HG03175 (cell line): ENCODE measurements around the gene UBE2K.
"Not testable (repeated sequence)": the region's sequence is repeated elsewhere in the genome, so short reads cannot be mapped to it uniquely, and the experiment has no call there.

Experiments used
- ATAC-seq: cut with Tn5 transposase; IDR thresholded peaks from one replicate; pipeline ENCODE4 v1.9.1; 2021; ENCODE audit warnings: mild to moderate bottlenecking, moderate library complexity; ENCODE audit not compliant: unreplicated experiment

Gene UBE2K

DNA sequence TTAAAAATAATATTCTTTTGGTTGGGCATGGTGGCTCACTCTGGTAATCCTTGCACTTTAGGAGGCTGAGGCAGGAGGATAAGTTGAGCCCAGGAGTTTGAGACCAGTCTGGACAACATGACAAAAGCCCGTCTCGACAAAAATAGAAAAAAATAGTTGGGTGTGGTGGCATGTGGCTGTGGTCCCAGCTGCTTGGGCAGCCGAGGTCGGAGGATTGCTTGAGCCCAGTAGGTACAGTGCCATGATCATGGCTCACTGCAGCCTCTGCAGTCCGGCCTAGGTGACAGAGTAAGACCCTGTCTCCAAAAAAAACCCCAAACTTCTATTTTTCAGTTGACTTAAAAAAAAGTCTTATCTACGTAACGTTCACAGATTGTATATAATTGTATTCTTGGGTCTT lies 23.9 kb downstream of the UBE2K start:
- ATAC-seq, result no peak

DNA sequence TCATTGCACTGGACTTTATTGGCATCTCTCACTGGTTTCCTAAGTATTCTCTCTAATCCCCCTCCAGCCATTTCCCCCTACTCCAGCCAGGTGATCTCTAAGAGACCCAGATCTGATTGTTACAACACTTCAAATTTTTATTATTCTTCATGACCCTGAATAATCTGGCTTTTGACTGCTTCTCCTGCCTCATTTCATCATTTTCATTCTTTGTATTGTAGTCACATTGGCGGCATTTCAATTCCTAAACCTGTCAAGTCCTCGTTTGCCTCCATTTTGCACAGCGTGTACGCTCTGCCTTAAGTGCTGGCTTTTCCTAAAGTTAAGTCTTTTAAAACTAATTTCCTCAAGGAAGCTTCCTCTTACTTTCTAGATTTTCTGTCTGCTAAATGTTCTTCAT lies 31.6 kb downstream of the UBE2K start:
- no peak for ATAC-seq

DNA sequence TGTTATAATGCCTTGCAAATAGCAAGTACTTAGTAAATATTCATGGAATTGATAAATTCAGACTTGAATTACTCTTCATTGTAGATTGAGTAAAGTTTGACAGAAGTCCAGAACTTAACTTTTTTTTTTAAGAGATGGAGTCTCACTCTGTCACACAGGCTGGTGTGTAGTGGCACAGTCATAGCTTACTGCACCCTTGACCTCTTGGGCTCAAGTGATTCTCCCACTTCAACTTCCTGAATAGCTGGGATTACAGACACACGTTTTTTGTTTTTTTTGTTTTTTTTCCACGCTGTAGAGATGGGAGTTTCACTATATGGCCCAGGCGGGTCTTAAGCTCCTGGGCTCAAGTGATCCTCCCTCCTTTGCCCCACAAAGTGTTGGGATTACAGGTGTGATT lies 32.1 kb downstream of the UBE2K start:
- no peak for ATAC-seq

DNA sequence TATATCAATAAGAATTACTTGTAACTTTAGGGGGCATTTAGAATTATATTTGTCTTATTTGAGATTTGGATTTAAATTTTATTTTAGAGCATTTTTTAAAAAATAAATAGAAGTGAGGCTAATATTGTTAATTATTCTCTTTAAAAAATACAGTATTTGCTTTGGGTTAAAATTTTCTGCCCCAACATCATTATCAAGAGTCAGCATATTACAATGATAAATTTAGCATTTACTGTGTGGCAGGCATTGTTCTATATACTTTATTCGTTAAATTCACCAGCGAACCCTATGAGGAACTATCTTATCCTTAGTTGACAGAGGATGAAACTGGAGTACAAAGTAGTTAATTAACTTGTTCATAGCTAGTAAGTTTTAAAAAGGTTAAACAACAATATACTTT lies 34.0 kb downstream of the UBE2K start:
- no peak for ATAC-seq

DNA sequence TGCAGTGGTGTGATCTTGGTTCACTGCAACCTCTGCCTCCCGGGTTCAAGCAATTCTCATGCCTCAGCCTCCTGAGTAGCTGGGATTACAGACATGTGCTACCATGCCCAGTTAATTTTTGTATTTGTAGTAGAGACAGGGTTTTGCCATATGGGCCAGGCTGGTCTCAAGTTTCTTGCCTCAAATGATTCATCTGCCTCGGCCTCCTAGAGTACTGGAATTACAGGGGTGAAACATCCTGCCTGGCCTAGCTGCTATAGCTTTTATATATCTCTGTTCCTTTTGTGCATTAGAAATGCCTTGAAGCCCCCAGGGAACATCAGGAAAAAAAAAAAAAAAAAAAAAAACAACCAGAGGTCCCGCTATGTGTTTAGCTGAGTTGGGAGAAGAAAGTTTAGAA lies 34.8 kb downstream of the UBE2K start:
- no peak for ATAC-seq

DNA sequence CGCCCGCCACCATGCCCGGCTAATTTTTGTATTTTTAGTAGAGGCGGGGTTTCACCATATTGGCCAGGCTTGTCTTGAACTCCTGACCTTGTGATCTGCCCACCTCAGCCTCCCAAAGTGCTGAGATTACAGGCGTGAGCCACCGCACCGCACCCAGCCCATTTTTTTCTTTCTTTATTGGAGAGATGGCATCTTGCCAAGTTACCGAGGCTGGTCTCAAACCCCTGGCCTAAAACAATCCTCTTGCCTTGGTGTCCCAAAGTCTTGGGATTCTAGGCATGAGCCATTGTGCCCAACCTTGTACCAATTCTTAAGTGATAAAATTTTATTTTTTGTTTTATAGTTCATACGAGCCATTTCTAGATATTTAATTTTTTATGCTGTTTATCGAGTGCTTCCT lies 41.7 kb downstream of the UBE2K start:
- ATAC-seq, result not testable (repeated sequence)

DNA sequence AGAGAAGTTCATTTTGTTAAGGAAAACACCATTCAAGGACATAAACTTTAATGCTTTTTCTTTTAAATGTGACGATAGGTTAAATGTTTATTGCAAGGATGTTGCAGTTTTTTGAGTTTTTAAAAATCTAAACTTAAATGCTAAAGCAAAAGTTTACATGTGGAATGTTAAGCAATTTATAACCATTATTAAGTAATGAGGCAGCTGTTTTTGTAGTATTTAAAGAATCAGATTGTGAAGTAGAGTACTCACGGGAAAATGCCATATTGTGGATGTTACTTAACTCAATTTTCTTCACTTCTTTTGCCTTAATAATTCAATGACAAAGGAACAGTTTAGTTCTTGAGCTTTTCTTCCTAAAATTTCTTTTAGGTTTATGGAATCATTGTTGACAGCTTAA lies 43.5 kb downstream of the UBE2K start:
- ATAC-seq, result no peak

DNA sequence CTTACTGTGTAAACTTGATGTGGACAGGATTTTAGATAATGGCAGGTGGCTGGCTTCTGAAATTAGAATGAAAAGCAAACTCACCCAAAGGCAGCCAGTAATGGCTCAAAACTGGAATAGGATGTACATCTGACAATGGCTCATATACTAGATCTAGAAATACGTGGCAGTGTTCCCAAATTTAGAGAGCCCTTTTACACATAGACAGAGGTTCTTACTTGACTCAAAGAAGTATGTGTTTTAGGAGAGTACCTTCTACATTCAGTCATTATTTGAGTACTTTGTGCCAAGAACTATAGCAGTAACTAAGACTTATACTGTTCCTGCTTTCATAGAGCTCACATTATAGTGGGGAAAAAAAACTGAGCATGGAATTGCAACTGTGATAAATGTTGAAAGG lies 48.0 kb downstream of the UBE2K start:
- ATAC-seq, result no peak

DNA sequence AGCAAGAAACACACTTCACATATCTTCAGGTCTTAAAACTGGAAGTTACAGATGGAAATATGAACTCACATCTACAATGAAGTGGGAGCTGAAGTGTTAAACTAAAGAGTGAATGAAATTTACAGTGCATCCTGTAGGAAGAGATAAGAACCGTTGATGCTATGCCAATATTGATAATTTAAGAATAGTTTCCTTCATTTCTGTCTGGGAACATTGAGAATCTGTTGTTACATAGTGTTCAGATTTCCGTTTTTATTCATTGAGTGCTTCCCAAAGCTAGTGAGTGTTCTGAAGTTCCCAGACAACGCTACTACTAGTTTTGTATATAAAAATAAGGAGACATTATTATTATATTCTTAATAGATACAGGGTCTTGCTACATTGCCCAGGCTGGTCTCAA lies 52.3 kb downstream of the UBE2K start:
- no peak for ATAC-seq

DNA sequence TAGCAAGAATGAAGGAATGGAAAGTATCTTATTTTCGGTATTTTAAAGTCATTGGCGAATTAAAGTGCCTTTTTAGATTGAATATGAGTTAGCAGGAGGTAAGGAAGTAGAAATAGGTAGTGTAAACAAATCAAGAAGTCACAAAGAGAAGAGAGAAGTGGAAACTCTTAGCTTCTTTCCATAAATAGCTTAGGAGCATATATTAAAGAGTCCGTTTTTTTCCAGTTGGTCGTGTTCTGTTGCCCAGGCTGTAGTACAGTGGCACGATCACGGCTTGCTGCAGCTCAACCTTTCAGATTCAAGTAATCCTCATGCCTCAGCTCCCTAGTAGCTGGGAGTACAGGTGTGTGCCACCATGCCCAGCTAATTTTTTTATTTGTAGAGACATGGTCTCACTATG lies 56.4 kb downstream of the UBE2K start:
- ATAC-seq, result no peak

DNA sequence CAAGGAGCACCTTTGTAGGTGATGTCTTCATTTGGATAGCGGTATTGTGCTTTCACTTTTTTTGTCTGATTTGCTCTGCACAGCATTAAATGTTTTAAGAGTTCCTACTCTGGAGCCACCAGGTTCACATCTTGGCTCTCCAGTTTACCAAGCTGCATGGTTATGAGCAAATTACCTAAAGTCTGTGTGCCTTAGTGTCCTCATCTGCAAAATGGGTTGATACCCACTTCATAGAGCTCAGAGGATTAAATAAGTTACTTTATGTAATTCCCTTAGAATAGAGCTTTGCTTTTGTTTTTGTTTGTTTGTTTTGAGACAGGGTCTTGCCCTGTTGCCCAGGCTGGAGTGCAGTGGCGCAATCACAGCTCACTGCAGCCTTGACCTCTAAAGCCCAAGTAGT lies 58.2 kb downstream of the UBE2K start:
- no peak for ATAC-seq

DNA sequence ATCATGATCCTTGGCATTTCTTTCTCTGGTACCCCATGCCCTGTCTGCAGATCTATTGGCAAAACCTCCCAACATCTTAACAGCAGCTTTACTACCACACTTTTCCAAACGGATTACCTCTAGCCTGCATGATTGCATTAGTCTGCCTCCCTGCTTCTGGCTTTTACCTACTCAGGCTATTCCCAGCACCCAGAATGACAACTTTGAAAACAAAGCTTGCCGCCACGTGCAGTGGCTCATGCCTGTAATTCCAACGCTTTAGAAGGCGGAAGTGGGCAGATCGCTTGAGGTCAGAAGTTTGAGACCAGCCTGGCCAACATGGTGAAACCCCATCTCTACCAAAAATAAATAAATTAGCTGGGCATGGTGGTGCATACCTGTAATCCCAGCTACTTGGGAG lies 60.2 kb downstream of the UBE2K start:
- no peak for ATAC-seq

DNA sequence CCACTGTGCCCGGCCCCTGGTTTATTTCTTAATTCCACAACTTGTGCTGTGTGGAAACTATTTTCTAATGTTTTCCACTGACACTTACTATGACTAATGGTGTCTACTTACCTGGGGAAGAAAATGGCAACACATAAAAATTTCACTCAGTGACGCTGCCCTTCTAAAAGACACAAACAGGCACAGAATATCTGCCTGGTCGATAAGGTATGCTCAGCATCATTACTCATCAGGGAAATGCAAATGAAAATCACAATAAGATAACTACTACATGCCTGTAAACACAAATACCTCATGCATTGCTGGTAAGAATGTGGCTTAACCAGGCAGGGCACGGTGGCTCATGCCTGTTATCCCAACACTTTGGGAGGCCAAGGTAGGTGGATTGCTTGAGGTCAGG lies 61.6 kb downstream of the UBE2K start:
- ATAC-seq, result no peak

DNA sequence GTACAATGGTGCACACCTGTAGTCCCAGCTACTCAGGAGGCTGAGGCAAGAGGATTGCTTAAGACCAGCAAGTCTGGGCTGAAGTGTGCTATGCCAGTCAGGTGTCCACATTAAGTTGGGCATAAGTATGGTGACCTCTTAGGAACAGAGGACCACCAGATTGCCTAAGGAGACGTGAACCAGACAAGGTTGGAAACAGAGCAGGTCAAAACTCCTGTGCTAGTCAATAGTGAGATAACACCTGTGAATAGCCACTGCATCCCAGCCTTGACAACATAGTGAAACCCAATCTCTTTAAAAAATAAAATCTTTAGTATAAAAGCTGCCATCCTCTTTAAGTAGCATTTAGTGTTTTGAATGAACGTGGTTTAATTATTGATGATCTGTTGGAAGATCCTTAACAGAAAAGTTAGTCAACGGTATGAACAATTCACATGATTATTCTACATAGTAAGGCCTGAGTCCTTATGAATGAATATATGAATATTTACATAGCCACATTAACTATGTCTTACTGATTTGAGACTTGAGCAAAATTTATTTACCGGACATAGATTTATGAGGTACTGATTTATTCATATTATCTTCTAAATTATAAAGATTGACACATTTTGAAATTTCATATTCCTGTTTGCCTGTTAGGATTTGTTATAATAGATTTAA lies 63.2 kb downstream of the UBE2K start:
- ATAC-seq, result no peak

DNA sequence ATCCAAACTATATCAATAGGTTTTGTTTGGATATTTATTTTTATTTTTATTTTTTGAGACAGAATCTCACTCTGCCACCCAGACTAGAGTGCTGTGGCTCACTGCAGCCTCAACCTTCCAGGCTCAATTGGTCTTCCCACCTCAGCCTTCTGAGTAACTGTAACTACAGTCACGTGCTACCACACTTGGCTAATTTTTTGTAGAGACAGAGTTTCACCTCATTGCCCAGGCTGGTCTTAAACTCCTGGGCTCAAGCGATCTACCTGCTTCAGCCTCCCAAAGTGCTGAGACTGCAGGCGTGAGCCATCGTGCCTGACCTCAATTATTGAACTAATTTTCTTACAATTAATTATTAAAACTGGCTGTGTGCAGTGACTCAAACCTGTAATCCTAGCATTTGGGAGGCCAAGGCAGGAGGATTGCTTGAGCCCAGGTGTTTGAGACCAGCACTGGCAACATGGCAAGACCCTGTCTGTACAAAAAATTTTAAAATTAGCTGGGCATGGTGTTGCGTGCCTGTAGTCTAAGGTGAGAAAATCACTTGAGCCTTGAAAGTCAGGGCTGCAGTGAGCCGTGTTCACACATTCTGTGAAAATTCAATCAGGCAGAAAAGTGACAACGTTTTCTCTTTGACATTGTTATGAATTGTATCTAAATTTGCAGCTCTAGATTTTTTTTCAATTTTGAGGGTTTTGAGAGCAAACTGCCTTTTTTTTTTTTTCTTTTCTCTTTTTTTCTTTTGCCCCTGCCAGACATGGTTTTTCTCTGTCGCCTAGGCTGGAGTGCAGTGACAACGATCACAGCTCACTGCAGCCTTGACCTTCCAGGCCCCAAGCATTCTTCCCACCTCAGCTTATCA lies 66.0 kb downstream of the UBE2K start:
- peak; percentile 82 for ATAC-seq

DNA sequence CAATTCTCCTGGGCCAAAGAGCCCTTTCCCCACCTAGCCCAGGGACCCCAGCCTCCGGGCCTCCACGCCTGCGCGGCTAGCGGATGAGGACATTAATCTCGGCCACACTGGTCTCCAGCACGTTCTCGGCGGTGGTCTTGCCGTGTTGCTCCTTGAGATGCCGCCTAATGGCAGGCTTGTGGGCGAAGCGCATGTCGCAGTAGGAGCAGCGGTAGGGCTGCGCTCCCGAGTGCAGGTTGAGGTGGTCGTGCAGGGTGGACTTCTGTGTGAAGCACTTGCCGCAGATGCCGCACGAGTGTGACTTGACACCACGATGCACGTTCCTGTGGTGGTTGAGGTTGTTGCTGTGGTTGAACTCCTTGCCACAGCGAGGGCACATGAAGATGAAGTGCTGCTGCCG lies 72.1 kb downstream of the UBE2K start:
- ATAC-seq, result no peak

DNA sequence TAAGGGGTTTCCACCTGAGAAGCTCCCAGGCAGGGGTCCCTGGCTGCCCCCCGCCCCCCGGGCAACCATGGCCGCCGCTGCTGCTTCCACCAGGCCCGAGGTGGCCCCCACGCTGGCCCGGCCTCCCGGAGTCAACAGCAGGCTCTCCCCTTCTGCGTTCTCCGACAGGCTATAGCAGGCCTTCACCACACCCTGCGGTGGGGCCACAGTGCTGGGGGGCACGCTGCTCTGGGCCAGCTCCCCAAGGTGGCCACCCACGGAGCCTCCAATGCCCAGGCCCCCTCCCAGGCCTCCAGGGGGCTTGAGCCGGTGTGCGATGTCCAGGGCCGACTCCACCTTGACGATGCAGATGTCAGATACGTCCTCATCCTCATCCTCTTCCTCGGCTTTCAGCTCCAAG lies 72.5 kb downstream of the UBE2K start:
- no peak for ATAC-seq

DNA sequence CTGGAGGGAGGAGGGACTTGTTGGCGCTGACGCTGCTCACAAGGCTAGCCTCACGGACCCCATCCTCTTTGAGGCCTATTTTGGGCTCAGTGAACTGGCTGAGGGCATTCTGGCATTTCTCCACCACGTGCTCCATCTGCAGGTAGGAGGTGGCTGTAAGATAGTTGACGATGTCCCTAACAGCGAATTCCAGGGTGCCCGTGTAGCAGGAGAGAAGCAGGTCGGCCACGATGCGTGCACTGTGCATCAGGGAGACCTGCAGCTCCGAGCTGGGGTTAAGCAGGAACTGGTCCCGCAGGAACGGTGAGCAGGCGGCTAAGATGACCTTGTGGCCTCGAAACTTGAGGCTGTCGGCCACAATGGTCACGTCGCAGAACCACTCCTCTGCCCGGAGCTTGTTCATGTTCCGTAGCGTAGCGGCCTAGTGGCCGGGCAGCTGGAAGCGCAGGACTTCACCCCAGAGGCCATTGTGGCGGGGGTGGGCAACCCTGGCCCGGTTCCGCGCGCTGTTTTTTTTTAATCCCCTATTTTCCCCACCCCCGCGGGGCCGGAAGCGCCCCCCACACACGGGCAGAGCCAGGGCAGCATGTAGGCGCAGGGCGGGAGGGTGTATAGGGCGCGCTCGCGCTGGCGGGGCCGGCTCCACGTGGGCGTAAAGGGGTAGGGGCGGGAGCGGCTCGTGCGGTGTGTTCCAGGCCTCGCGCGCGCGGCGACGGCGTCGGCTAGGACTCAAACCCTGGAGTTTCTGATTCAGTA lies 73.2 kb downstream of the UBE2K start:
- no peak for ATAC-seq

DNA sequence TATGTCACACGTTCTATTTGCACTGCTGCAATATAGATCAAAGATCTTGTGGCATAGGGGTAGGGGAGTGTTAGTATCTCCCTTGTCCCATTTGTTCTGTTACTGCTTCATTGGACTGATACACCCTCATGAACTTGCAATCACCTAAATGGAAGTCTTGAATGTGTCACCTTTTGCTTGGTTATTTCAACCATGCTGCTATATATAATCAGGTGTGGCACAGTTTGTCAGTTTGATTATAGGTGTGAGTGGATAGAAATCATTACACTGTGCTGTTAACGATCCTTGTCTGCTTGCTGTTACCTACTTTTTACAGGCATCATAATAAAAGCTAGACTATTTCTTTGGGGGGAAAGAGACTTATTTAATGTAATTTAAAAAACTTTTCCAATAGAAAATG lies 84.1 kb downstream of the UBE2K start:
- not testable (repeated sequence) for ATAC-seq

DNA sequence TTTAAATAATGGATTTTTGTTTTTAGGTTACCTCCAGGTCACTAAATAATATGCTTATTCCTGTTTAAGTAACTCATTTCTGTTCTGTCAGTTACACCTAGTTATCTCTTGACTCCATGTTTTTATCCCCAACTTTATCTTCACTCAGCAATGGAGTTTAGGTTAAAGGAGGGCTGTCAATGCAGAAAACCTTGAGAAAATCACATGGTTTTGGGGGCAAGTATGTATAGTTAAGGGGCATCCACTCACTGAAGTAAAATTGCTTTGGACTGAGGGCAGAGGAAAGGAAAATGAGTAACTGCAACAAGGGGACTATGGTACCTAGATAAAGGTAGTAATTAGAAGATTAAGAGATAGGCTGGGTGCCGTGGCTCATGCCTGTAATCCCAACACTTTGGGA lies 87.1 kb downstream of the UBE2K start:
- no peak for ATAC-seq

DNA sequence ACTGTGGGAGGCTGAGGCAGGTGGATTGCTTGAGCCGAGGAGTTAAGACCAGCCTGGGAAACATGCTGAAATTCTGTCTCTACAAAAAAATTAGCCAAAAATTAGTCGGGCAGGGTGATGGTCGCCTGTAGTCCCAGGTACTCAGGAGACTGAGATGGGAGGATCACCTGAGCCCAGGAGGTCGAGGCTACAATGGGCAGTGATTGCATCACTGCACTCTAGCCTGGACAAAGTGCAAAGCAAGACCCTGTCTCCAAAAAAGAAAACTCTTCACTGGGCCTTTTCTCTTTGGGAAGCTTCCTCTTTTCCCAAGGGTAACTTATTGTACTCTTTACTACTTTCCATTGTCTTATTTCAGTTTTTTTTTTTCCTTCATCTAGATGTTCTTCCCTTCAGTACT lies 88.9 kb downstream of the UBE2K start:
- no peak for ATAC-seq

DNA sequence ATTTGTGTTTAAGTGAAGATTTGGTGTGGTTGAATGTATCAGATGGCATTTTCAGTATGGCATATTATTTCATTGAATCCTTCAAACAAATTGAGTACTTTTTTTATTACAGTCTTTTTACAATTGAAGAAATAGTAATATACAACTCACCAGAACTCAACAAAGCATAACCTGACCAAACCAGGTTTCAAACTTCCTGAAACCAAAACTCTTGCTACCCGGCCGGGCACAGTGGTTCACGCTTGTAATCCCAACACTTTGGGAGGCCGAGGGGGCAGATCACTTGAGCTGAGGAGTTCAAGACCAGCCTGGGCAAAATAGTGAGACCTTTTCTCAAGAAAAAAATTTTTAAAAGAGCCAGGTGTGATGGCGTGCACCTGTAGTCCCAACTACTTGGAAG lies 94.2 kb downstream of the UBE2K start:
- no peak for ATAC-seq
